AG04449 (cell line): ENCODE results near the gene NR0B1.

Source experiments
- CTCF ChIA-PET: fragments of 350-600 bp; formaldehyde crosslinking; extraction: SDS; loops from one replicate; lab custom pipeline; 2021; ENCODE audit warnings: antibody characterized with exemption; lab: Yijun Ruan, JAX
- POLR2A ChIA-PET: fragments of 400-600, 350-600 bp; formaldehyde crosslinking; extraction: SDS; loops from one replicate; lab custom pipeline; 2020; ENCODE audit warnings: antibody characterized with exemption, inconsistent platforms; lab: Yijun Ruan, JAX
- DNase-seq: peaks from one replicate; pipeline ENCODE4 v3.0.0-alpha.2; 2010; ENCODE audit warnings: low read depth, low spot score
- H3K4me3 ChIP-seq: 2 replicates; pipeline ENCODE4 v1.5.1; 2011; ENCODE audit warnings: low read depth, mild to moderate bottlenecking, control low read depth, low read length
- TF ChIP-seq, protein P1 (sequence below): IDR thresholded peaks from one replicate; pipeline ENCODE4 v1.5.1; 2011; ENCODE audit warnings: mild to moderate bottlenecking, moderate library complexity, low read length, control low read depth, inconsistent platforms; ENCODE audit not compliant: insufficient read depth; ENCODE audit errors: missing control alignments

Gene NR0B1

DNA sequence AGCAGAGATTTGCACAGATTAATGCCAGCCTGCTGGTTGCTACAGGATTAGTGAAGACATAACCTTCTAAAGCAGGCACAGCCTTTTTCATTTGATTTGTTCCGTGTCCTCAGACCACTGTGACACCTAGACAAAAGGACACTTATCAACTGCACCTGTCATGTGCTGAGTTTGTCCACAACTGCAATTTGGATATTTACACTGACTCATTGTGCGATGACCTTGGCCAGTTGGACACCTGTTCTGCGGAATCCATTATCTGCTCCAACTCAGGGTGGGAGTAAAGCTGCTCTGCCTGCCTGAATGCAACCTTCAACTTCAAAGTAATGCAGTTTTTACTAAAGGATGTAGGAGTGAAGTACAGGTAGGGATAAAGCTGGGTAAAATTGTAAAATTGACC, 4.1 kb upstream of the NR0B1 start:
- ChIA-PET POLR2A (no interaction called here), CTCF (no interaction called here)
- no peak overlapping the region for H3K4me3 ChIP-seq
- DNase-seq, result no peak
- TF ChIP-seq, protein P1, sequence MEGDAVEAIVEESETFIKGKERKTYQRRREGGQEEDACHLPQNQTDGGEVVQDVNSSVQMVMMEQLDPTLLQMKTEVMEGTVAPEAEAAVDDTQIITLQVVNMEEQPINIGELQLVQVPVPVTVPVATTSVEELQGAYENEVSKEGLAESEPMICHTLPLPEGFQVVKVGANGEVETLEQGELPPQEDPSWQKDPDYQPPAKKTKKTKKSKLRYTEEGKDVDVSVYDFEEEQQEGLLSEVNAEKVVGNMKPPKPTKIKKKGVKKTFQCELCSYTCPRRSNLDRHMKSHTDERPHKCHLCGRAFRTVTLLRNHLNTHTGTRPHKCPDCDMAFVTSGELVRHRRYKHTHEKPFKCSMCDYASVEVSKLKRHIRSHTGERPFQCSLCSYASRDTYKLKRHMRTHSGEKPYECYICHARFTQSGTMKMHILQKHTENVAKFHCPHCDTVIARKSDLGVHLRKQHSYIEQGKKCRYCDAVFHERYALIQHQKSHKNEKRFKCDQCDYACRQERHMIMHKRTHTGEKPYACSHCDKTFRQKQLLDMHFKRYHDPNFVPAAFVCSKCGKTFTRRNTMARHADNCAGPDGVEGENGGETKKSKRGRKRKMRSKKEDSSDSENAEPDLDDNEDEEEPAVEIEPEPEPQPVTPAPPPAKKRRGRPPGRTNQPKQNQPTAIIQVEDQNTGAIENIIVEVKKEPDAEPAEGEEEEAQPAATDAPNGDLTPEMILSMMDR, result no peak

DNA sequence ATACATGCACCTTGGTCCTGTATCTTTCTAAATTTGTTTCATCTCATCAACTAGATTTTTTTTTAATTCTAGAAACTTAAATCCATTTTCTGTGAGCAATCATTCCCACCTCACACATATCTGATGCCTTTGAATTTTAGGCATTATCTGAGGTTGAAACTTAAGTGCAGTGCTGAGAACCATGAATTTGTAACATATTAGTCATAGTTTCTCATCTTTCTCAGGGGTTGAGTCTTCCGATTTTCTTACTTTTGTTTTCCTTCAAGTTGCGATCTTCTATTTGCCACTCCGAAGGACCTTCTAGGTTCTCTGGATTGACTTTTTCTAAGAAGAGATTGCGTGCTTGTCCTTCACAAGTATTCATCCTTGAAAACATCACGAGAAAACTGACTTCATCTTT, 3.7 kb upstream of the NR0B1 start:
- POLR2A ChIA-PET, result no interaction called here
- H3K4me3 ChIP-seq, result no peak overlapping the region
- CTCF ChIA-PET, result no interaction called here
- TF ChIP-seq, protein P1, result no peak
- DNase-seq, result no peak

DNA sequence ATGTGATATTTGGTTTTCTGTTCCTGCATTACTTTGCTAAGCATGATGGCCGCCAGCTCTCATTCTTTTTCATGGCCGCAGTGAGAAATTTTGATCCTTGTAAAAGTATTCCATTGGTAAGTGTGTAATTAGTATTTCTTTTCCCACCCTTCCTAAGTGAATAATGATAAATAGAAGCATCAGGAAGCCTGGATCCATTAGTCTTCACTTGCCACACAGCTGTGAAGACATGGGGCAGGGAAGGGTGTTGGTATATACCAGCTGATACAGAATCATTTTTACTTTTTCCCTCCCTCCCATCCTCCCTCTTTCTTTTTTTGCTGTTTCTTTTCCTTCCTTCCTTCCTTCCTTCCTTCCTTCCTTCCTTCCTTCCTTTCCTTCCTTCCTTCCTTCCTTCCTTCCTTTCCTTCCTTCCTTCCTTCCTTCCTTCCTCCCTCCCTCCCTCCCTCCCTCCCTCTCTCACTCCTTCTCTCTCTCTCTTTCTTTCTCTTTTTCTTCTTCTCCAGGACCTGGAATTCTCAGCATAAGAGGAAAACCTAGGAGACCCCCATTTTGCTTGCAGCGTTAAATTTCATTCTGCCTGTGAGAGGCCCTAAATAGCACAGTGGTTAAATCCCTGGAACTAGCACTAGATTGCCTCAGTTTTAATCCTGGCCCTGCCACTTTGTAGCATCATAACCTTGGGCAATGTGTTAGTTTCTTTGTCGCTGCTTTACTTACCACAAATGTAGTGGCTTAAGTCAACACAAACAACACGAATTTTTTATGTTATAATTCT, 1.4 kb upstream of the NR0B1 start:
- DNase-seq, result no peak
- H3K4me3 ChIP-seq, result no peak overlapping the region
- ChIA-PET POLR2A (no interaction called here), CTCF (no interaction called here)
- TF ChIP-seq, protein P1, result no peak

DNA sequence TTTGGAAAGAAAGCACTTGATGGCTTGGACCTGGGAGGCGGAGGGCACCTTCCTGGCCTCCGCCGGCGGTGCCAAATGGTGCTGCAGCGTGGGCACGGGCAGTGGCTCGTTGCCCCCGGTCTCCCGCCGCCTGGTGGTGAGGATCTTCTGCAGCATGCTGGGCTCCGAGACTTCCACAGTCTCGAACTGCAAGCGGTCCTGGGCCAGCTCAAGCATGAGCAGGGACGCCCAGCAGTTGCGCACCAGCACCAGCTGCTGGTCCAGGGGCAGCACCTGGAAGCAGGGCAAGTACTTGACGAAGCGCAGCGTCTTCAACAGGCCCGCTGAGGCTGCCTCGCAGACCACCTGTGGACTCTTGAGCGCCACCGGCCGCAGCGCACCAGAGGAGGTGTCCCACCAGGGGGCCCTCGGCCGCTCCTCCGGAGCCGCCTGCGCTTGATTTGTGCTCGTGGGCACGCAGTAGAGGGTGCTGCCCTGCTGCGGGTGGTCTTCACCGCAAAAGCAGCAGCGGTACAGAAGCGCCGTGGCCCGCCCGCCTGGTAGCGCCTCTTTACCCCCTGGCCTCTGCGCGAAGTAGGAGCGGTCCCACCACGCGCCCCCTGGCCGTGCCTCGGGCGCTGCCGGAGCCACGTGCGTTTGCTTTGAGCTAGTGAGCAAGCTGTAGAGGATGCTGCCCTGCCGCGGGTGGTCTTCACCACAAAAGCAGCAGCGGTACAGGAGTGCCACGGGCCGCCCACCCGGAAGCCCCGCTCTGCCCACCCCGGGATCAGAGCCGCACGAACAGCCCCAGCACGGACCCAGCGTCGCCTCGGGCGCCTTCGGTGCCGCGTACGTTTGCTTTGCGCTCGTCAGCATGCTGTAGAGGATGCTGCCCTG, 689 bp downstream of the NR0B1 start:
- H3K4me3 ChIP-seq, result peak overlapping the region; percentile 9; the same call in 1 of the 2 replicates
- TF ChIP-seq, protein P1, result no peak
- ChIA-PET CTCF (no interaction called here), POLR2A (no interaction called here)
- DNase-seq, result no peak

DNA sequence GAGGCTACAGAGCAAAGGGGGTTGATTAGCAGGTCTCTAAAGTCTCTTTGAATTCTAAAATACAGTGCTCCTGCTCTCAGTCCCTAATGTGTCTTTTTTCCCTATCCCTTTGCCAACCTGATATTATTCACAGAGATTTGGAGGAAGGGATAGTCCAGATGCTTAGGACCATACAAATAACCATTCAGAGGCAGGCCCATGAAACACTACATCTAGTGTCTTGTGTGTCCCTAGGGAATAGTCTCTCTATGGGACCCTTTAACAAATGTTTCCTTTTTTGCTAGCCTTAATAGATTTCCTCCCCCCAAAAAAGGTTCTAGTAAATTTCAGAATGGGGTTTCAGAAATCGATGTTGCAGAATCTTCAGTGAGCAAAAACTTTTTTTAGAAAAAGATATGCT, 1.7 kb downstream of the NR0B1 start:
- POLR2A ChIA-PET, result no interaction called here
- DNase-seq, result no peak

More for the DNA sequence above, 1.7 kb downstream of the NR0B1 start:
- TF ChIP-seq, protein P1, result no peak
- CTCF ChIA-PET, result no interaction called here
- no peak overlapping the region for H3K4me3 ChIP-seq
